Measurements from ENCODE around the gene PRDM8. TPM values are rescaled to one million over a fixed set of nuclear protein-coding genes. Genes with fewer than 3 reads are reported as not detected.

PRDM8 gene
- total RNA-seq, 1 donor from 2014 or later = 11.6 TPM

- H3K27ac Mint-ChIP-seq = no peak overlapping the region
- no peaks in the 10 kb centered on the region for H3K9me3 Mint-ChIP-seq
- H3K27me3 Mint-ChIP-seq = peaks cover 12% of the 10 kb centered on the region
- no peak for ATAC-seq (ENCODE audit: low read depth)
- DNase-seq = no peak
- H3K4me3 Mint-ChIP-seq = no peak overlapping the region
- ChIA-PET POLR2A (no interaction called here), CTCF (no interaction called here)
- H3K36me3 Mint-ChIP-seq (ENCODE audit: low read depth) = peaks cover 4% of the 10 kb centered on the region
- intact Hi-C loops (cut with micrococcal nuclease) = no loop called here
- H3K4me1 Mint-ChIP-seq = peaks cover 28% of the 10 kb centered on the region
- TF ChIP-seq CTCF (IDR thresholded peaks at IDR 0.05) = no peak
Observed at GRCh38 chr4:80192937-80193336, 4.4 kb upstream of the PRDM8 start.

GRCh38 chr4:80195441-80196140 is 1.7 kb upstream of the PRDM8 start:
- ChIA-PET POLR2A (interaction anchor here (0.7 to 2.8 kb wide), 2 partner anchors 10 to 58 kb away, joined by 3 to 34 read pairs; no protein-coding TSS in a partner anchor), CTCF (interaction anchor here (1.6 to 4.0 kb wide), 2 partner anchors 10 to 71 kb away, joined by 3 to 24 read pairs; no protein-coding TSS in a partner anchor)
- peaks cover 4% of the 10 kb centered on the region for H3K36me3 Mint-ChIP-seq (ENCODE audit: low read depth)
- no peak for DNase-seq
- no peaks in the 10 kb centered on the region for H3K9me3 Mint-ChIP-seq
- H3K27ac Mint-ChIP-seq = peak overlapping the region; percentile 26
- peak overlapping the region; percentile 75 for H3K4me3 Mint-ChIP-seq
- peaks cover 30% of the 10 kb centered on the region for H3K4me1 Mint-ChIP-seq
- TF ChIP-seq CTCF (IDR thresholded peaks at IDR 0.05) = no peak
- ATAC-seq (ENCODE audit: low read depth) = no peak
- peaks cover 12% of the 10 kb centered on the region for H3K27me3 Mint-ChIP-seq
- intact Hi-C loops (cut with micrococcal nuclease) = loop anchor here (1.0 kb wide), 1 partner anchor 10 kb away; no protein-coding TSS in a partner anchor

GRCh38 chr4:80196259-80196921 is 913 bp upstream of the PRDM8 start:
- peak overlapping the region; percentile 75 for H3K4me3 Mint-ChIP-seq
- peak overlapping the region; percentile 59 for H3K27ac Mint-ChIP-seq
- ATAC-seq (ENCODE audit: low read depth) (peak; percentile 44), DNase-seq (no peak)
- CTCF ChIA-PET = interaction anchor here (1.2 to 4.0 kb wide), 3 partner anchors 11 to 71 kb away, joined by 3 to 24 read pairs (median 3); no protein-coding TSS in a partner anchor
- intact Hi-C loops (cut with micrococcal nuclease) = loop anchor here (1.0 kb wide), 1 partner anchor 11 kb away; no protein-coding TSS in a partner anchor
- peaks cover 12% of the 10 kb centered on the region for H3K27me3 Mint-ChIP-seq
- H3K9me3 Mint-ChIP-seq = no peaks in the 10 kb centered on the region
- peaks cover 4% of the 10 kb centered on the region for H3K36me3 Mint-ChIP-seq (ENCODE audit: low read depth)
- H3K4me1 Mint-ChIP-seq = peaks cover 35% of the 10 kb centered on the region
- TF ChIP-seq CTCF (IDR thresholded peaks at IDR 0.05) = no peak
- POLR2A ChIA-PET = interaction anchor here (0.8 to 2.8 kb wide), 3 partner anchors 11 to 124 kb away, joined by 3 to 34 read pairs (median 5); partner anchors contain the start of gene ANTXR2

- no peak for ATAC-seq (ENCODE audit: low read depth)
- ChIA-PET CTCF (interaction anchor here (1.0 to 4.0 kb wide), 3 partner anchors 12 to 15 kb away, joined by 3 to 24 read pairs (median 4); no protein-coding TSS in a partner anchor), POLR2A (interaction anchor here (0.9 to 2.8 kb wide), 2 partner anchors 12 to 26 kb away, joined by 3 to 34 read pairs; no protein-coding TSS in a partner anchor)
- TF ChIP-seq CTCF (IDR thresholded peaks at IDR 0.05) = no peak
- no peaks in the 10 kb centered on the region for H3K9me3 Mint-ChIP-seq
- intact Hi-C loops (cut with micrococcal nuclease) = no loop called here
- peaks cover 40% of the 10 kb centered on the region for H3K4me1 Mint-ChIP-seq
- H3K36me3 Mint-ChIP-seq (ENCODE audit: low read depth) = peaks cover 2% of the 10 kb centered on the region
- no peak for DNase-seq
- peak overlapping the region; percentile 59 for H3K27ac Mint-ChIP-seq
- peaks cover 12% of the 10 kb centered on the region for H3K27me3 Mint-ChIP-seq
- H3K4me3 Mint-ChIP-seq = peak overlapping the region; percentile 75
Observed at GRCh38 chr4:80197601-80198440, 518 bp downstream of the PRDM8 start.

All from activated B cell treated with CpG ODN at 0.5 μM for 24 hours (primary cell).